NCI-H510A (cell line): ENCODE results near the gene SSNA1.

Experiments
- DNase-seq: peaks from one replicate; lab custom pipeline; 2025; lab: John Stamatoyannopoulos, UW

SSNA1 gene

GRCh38 chr9:137199411-137200121, 11.1 kb downstream of the SSNA1 start:
- no peak for DNase-seq

- DNase-seq, result peak; percentile 98
Measured at GRCh38 chr9:137200311-137201204, 12.1 kb downstream of the SSNA1 start, which contains the start of gene TPRN. TSS of gene TPRN (minus strand) at chr9:137200741. CDS start at chr9:137200711, 30 bp downstream.

- no peak for DNase-seq
Measured at GRCh38 chr9:137201205-137201868, 12.9 kb downstream of the SSNA1 start.

DNA sequence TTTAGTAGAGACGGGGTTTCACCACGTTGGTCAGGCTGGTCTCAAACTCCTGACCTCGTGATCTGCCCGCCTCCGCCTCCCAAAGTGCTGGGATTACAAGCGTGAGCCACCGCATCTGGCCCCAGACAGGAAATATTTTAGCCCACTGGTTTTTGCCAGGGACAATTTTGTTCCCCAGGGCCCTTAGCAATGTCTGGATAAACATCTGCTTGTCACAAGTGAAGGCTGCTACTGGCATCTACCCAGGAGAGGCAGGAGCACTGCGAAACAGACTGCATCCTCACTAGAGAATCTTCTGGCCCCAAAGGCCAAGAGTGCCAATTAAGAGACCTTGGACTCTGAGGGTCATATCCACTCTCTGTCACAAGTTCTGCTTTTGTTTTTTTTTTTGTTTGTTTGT, 14.5 kb downstream of the SSNA1 start:
- DNase-seq, result no peak

GRCh38 chr9:137204731-137205125, 16.3 kb downstream of the SSNA1 start:
- DNase-seq, result no peak

DNA sequence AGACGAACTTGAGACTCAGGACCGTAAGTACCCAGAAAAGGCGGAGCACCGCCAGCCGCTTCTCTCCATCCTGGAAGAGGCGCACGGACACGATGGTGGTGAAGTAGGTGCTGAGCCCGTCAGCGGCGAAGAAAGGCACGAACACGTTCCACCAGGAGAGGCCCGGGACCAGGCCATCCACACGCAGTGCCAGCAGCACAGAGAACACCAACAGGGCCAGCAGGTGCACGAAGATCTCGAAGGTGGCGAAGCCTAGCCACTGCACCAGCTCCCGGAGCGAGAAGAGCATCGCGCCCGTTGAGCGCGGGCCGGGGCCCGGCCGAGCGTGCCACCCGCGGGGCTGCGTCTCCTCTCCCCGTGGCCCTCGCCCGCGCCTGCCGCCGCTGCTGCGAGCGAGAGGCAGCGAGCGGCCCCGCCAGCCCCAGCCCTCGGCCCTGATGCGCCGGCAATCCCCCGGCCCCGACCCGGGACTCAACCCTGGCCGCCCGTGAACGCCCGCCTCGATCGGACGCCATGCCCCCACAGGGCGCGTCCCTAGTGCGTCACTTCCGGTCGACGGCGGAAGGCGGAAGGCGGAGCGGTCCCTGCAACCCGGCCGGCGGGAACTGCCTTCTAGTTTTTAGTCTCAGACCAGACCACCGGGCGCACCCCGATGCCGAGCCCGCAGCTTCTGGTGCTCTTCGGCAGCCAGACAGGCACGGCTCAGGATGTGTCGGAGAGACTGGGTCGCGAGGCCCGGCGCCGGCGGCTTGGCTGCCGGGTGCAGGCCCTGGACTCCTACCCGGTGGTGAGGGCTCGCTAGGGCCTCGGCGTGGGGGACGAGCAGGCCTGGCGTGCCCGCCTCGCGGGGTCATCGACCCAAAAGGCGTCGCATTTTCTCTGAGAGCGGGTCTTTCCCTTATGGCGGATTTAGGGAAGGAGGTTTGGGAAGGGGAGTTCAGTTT, 16.9 kb downstream of the SSNA1 start, which contains the start of the genes NDOR1 and TMEM203:
TSS of gene NDOR1 (plus strand) at position 575 of the 944 bp plus-strand sequence. CDS start at position 653, 78 bp downstream.
TSS of gene TMEM203 (minus strand) at position 523 of the 944 bp plus-strand sequence. CDS start at position 289, 234 bp downstream.
- DNase-seq, result peak; percentile 84

- no peak for DNase-seq
Measured at GRCh38 chr9:137206602-137207001, 18.1 kb downstream of the SSNA1 start.

- no peak for DNase-seq
Measured at GRCh38 chr9:137211532-137211931, 23.1 kb downstream of the SSNA1 start.

- DNase-seq, result no peak
Measured at GRCh38 chr9:137212520-137212919, 24.0 kb downstream of the SSNA1 start.

- no peak for DNase-seq
Measured at GRCh38 chr9:137213160-137214060, 24.9 kb downstream of the SSNA1 start.

DNA sequence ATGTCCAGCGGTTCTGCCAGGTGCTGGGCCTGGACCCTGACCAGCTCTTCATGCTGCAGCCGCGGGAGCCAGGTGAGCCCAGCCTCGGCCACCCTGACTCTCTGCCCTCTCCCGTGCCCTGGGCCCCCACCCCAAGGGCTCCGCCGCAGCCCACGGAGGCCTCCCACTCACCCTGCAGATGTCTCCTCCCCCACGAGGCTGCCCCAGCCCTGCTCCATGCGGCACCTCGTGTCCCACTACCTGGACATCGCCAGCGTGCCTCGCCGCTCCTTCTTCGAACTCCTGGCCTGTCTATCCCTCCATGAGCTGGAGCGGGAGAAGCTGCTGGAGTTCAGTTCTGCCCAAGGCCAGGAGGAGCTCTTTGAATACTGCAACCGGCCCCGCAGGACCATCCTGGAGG, 26.1 kb downstream of the SSNA1 start:
- no peak for DNase-seq

DNA sequence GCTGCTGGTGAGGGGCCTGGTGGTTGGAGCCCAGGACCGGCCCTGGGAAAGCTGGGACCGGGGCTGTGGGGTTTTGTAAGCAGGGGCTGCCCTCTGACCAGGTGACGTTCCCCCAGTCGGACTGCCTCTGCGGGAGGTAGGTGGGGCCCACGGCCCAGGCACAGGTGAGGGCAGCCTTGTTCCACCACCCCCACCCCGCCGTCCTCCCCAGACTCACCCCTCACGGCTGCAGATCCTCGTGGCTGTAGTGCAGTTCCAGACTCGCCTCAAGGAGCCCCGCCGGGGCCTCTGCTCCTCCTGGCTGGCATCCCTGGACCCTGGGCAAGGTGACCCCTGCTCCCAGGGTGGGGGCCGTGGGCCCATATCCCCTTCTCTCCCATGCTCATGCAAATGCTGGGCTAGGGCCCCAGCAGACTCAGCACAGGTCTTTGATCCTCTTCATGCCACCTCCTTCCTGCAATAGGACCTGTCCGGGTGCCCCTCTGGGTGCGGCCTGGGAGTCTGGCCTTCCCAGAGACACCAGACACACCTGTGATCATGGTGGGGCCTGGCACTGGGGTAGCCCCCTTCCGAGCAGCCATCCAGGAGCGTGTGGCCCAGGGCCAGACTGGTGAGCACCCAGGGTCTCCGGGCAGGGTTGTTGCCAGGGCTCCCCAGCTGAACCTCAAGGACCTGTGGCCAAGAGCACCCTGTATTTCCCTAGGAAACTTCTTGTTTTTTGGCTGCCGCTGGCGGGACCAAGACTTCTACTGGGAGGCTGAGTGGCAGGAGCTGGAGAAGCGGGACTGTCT, 26.9 kb downstream of the SSNA1 start:
- DNase-seq, result no peak

DNA sequence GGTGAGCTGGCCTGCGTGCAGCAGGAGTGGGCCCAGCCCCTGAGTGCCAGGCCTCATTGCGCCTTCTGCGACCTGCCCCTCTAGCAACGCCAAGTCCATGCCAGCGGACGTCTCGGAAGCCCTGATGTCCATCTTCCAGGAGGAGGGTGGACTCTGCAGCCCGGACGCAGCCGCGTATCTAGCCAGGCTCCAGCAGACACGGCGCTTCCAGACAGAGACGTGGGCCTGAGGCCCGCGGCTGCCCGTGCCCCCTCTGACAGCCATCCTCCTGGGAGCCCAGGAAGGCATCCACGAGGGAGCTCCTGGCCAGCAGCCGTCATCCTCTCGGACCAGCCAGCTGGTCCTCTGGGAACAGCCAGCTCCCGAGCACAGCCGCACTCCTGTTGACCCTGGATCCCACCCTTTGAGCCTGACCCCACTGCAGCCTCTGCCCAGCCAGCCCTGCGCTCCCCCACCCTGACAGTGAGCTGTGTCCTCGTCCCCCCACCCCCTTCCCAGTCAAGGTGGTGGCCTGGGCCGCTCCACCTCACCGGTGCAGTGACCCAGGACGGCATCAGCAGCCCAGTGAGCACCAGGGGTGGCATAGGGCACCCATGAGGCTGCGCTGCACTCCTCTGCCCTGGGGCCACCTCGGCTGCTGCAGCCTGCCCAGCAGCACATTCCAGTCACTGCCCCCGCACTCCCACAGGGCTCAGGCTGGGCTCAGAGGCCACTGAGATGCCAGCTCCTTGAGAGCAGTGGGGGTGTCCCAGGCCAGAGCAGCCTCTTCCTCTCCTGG, 27.9 kb downstream of the SSNA1 start:
- DNase-seq, result no peak

DNA sequence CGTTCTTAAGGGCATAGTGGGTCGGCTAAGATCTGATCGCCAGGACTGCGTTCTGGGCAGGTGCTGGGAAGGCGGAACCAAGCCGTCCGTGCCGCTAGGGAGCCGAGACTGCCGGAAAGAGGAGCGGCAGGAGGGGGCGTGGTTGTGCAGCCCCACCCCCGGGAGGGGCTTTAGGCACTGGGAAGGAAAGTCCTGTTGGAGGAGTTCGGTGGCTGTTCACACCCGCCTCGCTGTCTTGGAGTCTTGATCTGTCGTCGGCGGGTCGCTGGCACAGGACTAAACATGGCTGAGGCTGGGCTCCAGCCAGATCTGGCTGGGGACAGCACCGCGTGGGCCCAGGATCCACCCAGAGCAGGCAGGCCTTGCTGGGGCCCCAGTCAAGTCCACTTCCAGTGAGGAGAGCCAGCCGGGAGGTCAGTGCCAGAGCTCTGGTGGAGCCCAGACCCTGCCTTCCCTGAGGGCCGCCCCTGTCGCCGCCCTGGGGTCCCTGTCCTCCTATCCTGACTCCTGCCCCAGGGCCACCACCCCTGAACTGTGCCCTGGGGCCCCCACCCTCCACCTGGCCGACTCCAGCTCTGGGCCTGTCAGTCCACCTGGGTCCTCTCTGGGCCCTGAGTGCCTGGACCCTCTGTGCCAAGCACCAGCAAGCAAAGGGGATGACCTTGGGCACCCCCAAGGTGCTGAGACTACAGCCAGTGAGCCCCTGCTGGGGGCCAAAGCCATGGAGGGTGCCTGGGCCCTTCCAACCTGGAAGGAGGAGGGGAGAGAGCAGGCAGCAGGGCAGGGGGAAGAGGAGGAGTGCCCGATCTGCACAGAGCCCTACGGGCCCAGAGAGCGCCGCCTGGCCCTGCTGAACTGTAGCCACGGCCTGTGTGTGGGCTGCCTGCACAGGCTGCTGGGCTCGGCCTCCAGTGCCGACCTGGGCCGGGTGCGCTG, 29.1 kb downstream of the SSNA1 start:
- peak; percentile 78 for DNase-seq

GRCh38 chr9:137218212-137218753, 29.8 kb downstream of the SSNA1 start:
- DNase-seq, result no peak

GRCh38 chr9:137218754-137219271, 30.3 kb downstream of the SSNA1 start:
- no peak for DNase-seq
